ENCODE data around the gene FAM185A.
"Not testable (repeated sequence)": the region's sequence is repeated elsewhere in the genome, so short reads cannot be mapped to it uniquely, and the experiment has no call there.

DNA sequence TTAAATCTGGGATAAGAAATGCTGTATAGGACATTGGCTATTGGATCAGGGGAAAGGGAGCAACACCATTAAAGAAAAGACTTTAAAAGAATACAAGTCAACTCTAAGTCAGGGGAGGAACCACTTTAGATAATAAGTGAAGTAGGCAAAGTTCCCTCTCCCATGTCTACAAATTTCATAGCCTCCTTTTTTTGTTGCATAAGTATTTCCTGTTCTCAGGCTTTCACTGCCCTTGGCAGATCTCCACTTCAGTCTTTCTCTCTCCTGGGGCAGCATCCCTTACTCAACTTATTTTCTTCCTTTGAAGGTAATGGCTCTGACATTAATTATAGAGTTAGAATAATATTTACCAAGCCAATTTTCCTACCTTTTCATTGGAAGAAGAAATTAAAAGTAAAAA lies 30.3 kb upstream of the FAM185A start:
- TF ChIP-seq, protein P1, sequence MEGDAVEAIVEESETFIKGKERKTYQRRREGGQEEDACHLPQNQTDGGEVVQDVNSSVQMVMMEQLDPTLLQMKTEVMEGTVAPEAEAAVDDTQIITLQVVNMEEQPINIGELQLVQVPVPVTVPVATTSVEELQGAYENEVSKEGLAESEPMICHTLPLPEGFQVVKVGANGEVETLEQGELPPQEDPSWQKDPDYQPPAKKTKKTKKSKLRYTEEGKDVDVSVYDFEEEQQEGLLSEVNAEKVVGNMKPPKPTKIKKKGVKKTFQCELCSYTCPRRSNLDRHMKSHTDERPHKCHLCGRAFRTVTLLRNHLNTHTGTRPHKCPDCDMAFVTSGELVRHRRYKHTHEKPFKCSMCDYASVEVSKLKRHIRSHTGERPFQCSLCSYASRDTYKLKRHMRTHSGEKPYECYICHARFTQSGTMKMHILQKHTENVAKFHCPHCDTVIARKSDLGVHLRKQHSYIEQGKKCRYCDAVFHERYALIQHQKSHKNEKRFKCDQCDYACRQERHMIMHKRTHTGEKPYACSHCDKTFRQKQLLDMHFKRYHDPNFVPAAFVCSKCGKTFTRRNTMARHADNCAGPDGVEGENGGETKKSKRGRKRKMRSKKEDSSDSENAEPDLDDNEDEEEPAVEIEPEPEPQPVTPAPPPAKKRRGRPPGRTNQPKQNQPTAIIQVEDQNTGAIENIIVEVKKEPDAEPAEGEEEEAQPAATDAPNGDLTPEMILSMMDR (IDR thresholded peaks at IDR 0.05): not testable (repeated sequence)
- TF ChIP-seq POLR2A, POLR2AphosphoS5 (IDR thresholded peaks at IDR 0.05): not testable (repeated sequence)
